CD14-positive monocyte (primary cell): ENCODE measurements around the gene ZNF32. TPM values are rescaled to one million over a fixed set of nuclear protein-coding genes. Genes with fewer than 3 reads are reported as not detected.

ENCODE experiments used
- DNase-seq, 3 donors: peaks; one replicate each; pipeline ENCODE4 v3.0.0-alpha.2; 2011 to 2022
- H2AFZ ChIP-seq: 2 replicates; pipeline ENCODE4 v1.6.0; 2012; ENCODE audit warnings: mild to moderate bottlenecking, low read depth, low read length, inconsistent platforms; ENCODE audit not compliant: insufficient read depth, poor library complexity, severe bottlenecking
- H3K27ac ChIP-seq, 2 donors: 1 replicate in 1 of 2; 2 replicates in 1 of 2; pipeline ENCODE4 v1.5.1; 2012 to 2013; ENCODE audit warnings: low read length in 2 of 2, control low read depth in 1 of 2, inconsistent platforms in 1 of 2, low read depth in 1 of 2, mild to moderate bottlenecking in 1 of 2
- H3K27me3 ChIP-seq, 2 donors: one replicate each; pipeline versions ENCODE4 v1.6.0 to v1.6.1; 2011 to 2013; ENCODE audit warnings: low read length in 2 of 2; ENCODE audit not compliant: control insufficient read depth in 2 of 2, insufficient read depth in 2 of 2
- H3K36me3 ChIP-seq, 2 donors: replicated peaks in 1 of 2; 1 replicate in 1 of 2; 2 replicates in 1 of 2; pipeline versions ENCODE4 v1.5.1 to v1.6.1; 2012 to 2013; ENCODE audit warnings: low read length in 2 of 2, control low read depth in 1 of 2, inconsistent platforms in 1 of 2, mild to moderate bottlenecking in 1 of 2; ENCODE audit not compliant: insufficient read depth in 2 of 2, control insufficient read depth in 1 of 2
- H3K4me1 ChIP-seq, 2 donors: 1 replicate in 1 of 2; 2 replicates in 1 of 2; pipeline versions ENCODE4 v1.5.1 to v1.6.1; 2012 to 2013; ENCODE audit warnings: low read length in 2 of 2, control low read depth in 1 of 2, inconsistent platforms in 1 of 2, mild to moderate bottlenecking in 1 of 2, moderate library complexity in 1 of 2; ENCODE audit not compliant: insufficient read depth in 2 of 2, control insufficient read depth in 1 of 2
- H3K4me2 ChIP-seq: replicated peaks from 2 replicates; pipeline ENCODE3; 2012; ENCODE audit warnings: low read length, moderate library complexity, mild to moderate bottlenecking; ENCODE audit not compliant: poor library complexity, severe bottlenecking; ENCODE audit errors: extremely low read depth
- H3K4me3 ChIP-seq, 3 experiments: fragments of 200-600 bp in 1 of 3; sonication (generic) in 1 of 3; replicated peaks in 1 of 3; 1 replicate in 2 of 3; 2 replicates in 1 of 3; pipeline ENCODE4 v1.5.1; 2011 to 2013; ENCODE audit warnings: low read length in 3 of 3, mild to moderate bottlenecking in 3 of 3, control low read depth in 2 of 3, low read depth in 2 of 3, inconsistent platforms in 1 of 3, moderate library complexity in 1 of 3
- H3K79me2 ChIP-seq: 2 replicates; pipeline ENCODE4 v1.6.0; 2012; ENCODE audit warnings: mild to moderate bottlenecking, control low read depth, inconsistent platforms, low read length, moderate library complexity; ENCODE audit not compliant: insufficient read depth
- H3K9ac ChIP-seq: 2 replicates; pipeline ENCODE4 v1.6.0; 2017; ENCODE audit warnings: low read length, mild to moderate bottlenecking; ENCODE audit not compliant: insufficient read depth, poor library complexity, severe bottlenecking
- H3K9me3 ChIP-seq, 2 donors: replicated peaks in 1 of 2; 1 replicate in 1 of 2; 2 replicates in 1 of 2; pipeline versions ENCODE4 v1.5.1 to v1.6.1; 2012 to 2013; ENCODE audit warnings: low read length in 2 of 2, control low read depth in 1 of 2; ENCODE audit not compliant: control insufficient read depth in 1 of 2, insufficient read depth in 1 of 2
- H4K20me1 ChIP-seq: 2 replicates; pipeline ENCODE4 v1.6.0; 2012; ENCODE audit warnings: mild to moderate bottlenecking, low read length, control low read depth, moderate library complexity; ENCODE audit not compliant: insufficient read depth
- H3K27ac Mint-ChIP-seq, 7 donors: one replicate each; pipeline ENCODE4 v1.8.0; 2020; ENCODE audit warnings: mild to moderate bottlenecking in 7 of 7, mixed read lengths in 7 of 7, moderate library complexity in 6 of 7, inconsistent platforms in 2 of 7
- H3K27me3 Mint-ChIP-seq, 3 donors: one replicate each; pipeline ENCODE4 v1.8.0; 2021 to 2022; ENCODE audit warnings: low read depth in 3 of 3, mild to moderate bottlenecking in 3 of 3, mixed read lengths in 3 of 3, moderate library complexity in 3 of 3, inconsistent platforms in 1 of 3
- H3K36me3 Mint-ChIP-seq, 2 donors: one replicate each; pipeline ENCODE4 v1.8.0; 2020; ENCODE audit warnings: mixed read lengths in 2 of 2, inconsistent platforms in 1 of 2, mild to moderate bottlenecking in 1 of 2
- H3K4me1 Mint-ChIP-seq: one replicate; pipeline ENCODE4 v1.8.0; 2020; ENCODE audit warnings: mild to moderate bottlenecking, mixed read lengths
- H3K4me3 Mint-ChIP-seq, 2 donors: one replicate each; pipeline ENCODE4 v1.8.0; 2020; ENCODE audit warnings: mild to moderate bottlenecking in 2 of 2, mixed read lengths in 2 of 2, moderate library complexity in 1 of 2
- H3K9me3 Mint-ChIP-seq, 7 donors: one replicate each; pipeline ENCODE4 v1.8.0; 2020 to 2022; ENCODE audit warnings: mixed read lengths in 7 of 7, mild to moderate bottlenecking in 6 of 7, moderate library complexity in 6 of 7, inconsistent platforms in 2 of 7
- WGBS: methylation state at CpG from one replicate; pipeline ENCODE4 v1.1.5; 2013; ENCODE audit warnings: missing lambda C conversion rate; ENCODE audit not compliant: insufficient coverage; 5-methylcytosine and 5-hydroxymethylcytosine counted together
- intact Hi-C, 2 donors: fragments of 100-400 bp; cut with micrococcal nuclease; formaldehyde crosslinking; loops; one replicate each; pipeline versions ENCODE4 v1.15.0 to v1.15.1; 2023
- polyA plus RNA-seq, 3 donors: library from polyadenylated mRNA; depleted of rRNA in 1 of 3; unstranded in 2 of 3; stranded (reverse) in 1 of 3; fragments of 300-500 nt in 2 of 3; fragments of >200 nt in 1 of 3; fragmentation: Illumina TruSeq in 2 of 3; gene quantifications; 1 replicate in 2 of 3; 2 replicates in 1 of 3; pipeline ENCODE4 v1.2.3, GENCODE V29; 2012 to 2021
- TF ChIP-seq, protein P1 (sequence below): fragments of 200-600 bp; IDR thresholded peaks from one replicate; pipeline ENCODE4 v1.8.0; 2022; ENCODE audit warnings: antibody characterized with exemption, mild to moderate bottlenecking

ZNF32 gene
- polyA plus RNA-seq, 3 donors = 16.7 to 33.6 (median 33.0) TPM

DNA sequence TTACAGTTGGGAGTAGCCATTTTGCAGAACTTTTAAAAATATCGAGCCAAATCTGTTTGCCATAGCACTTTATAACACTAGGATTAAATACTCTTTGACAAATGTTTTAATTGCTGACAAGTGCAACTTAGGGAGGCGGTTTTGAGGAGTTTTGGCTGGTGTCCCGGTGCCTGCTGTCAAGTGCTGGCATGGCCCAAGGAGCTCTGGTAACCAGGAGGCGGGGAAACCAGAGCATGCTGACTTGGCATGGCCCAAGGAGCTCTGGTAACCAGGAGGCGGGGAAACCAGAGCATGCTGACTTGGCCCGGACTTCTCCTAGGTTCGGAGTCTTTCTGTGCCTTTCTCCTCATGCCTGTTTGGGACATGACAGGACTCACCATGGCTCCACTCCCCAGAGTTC lies 30.8 kb upstream of the ZNF32 start:
- Histone ChIP-seq H3K27me3 (no peaks in the 10 kb centered on the region), H4K20me1 (no peaks in the 10 kb centered on the region), H3K4me3 (no peak overlapping the region), H3K4me2 (no peak overlapping the region), H2AFZ (no peak overlapping the region), H3K9ac (no peak overlapping the region), H3K4me1 (no peaks in the 10 kb centered on the region), H3K27ac (no peak overlapping the region), H3K9me3 (no peaks in the 10 kb centered on the region), H3K79me2 (no peaks in the 10 kb centered on the region), H3K36me3 (no peaks in the 10 kb centered on the region)
- no peak overlapping the region for H3K4me3 Mint-ChIP-seq
- H3K27ac Mint-ChIP-seq = no peak overlapping the region
- H3K4me1 Mint-ChIP-seq = no peaks in the 10 kb centered on the region
- no peaks in the 10 kb centered on the region for H3K36me3 Mint-ChIP-seq
- H3K27me3 Mint-ChIP-seq = peaks cover 7 to 11% (median 8%) of the 10 kb centered on the region in 3 donors
- intact Hi-C loops = loop anchor here in 1 of 2 donors (5.0 kb wide), 1 partner anchor 1178 kb away; no protein-coding TSS in a partner anchor
- 87% methylated on average over 4 of the region's 7 CpGs for WGBS
- TF ChIP-seq, protein P1, sequence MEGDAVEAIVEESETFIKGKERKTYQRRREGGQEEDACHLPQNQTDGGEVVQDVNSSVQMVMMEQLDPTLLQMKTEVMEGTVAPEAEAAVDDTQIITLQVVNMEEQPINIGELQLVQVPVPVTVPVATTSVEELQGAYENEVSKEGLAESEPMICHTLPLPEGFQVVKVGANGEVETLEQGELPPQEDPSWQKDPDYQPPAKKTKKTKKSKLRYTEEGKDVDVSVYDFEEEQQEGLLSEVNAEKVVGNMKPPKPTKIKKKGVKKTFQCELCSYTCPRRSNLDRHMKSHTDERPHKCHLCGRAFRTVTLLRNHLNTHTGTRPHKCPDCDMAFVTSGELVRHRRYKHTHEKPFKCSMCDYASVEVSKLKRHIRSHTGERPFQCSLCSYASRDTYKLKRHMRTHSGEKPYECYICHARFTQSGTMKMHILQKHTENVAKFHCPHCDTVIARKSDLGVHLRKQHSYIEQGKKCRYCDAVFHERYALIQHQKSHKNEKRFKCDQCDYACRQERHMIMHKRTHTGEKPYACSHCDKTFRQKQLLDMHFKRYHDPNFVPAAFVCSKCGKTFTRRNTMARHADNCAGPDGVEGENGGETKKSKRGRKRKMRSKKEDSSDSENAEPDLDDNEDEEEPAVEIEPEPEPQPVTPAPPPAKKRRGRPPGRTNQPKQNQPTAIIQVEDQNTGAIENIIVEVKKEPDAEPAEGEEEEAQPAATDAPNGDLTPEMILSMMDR = no peak
- DNase-seq = no peak
- peaks cover 0 to 2% (median 1%) of the 10 kb centered on the region in 7 donors for H3K9me3 Mint-ChIP-seq

DNA sequence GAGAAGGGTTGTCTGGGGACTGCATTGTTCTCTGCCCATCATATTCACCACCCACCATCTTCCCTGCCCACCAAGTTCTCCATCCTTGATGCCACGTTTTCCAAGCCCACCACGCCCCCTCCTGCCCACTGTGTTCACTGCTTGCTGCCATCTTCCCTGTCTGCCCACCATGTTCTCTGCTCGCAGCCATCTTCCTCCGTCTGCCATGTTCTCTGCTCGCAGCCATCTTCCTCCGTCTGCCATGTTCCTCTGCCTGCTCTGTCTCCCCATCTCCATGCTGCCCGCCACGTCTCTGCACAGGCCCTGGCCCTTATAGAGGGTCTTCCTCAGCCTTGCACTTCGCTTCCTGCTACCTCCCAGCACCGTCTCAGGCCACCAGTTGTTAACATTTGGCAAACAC lies 30.0 kb upstream of the ZNF32 start:
- Histone ChIP-seq H3K79me2 (no peaks in the 10 kb centered on the region), H3K27me3 (no peaks in the 10 kb centered on the region), H3K9ac (no peak overlapping the region), H3K9me3 (no peaks in the 10 kb centered on the region), H3K27ac (no peak overlapping the region), H3K4me1 (no peaks in the 10 kb centered on the region), H4K20me1 (no peaks in the 10 kb centered on the region), H2AFZ (no peak overlapping the region), H3K4me3 (no peak overlapping the region), H3K4me2 (no peak overlapping the region), H3K36me3 (no peaks in the 10 kb centered on the region)
- peaks cover 0 to 1% (median 0%) of the 10 kb centered on the region in 7 donors for H3K9me3 Mint-ChIP-seq
- H3K4me3 Mint-ChIP-seq = peak overlapping the region in 1 of 2 donors; percentile 14
- intact Hi-C loops = loop anchor here in 1 of 2 donors (5.0 kb wide), 1 partner anchor 1179 kb away; no protein-coding TSS in a partner anchor
- peaks cover 8 to 10% (median 9%) of the 10 kb centered on the region in 3 donors for H3K27me3 Mint-ChIP-seq
- TF ChIP-seq, protein P1 = no peak
- H3K4me1 Mint-ChIP-seq = no peaks in the 10 kb centered on the region
- H3K27ac Mint-ChIP-seq = no peak overlapping the region
- 94% methylated on average over 10 of the region's 10 CpGs for WGBS
- DNase-seq = no peak
- H3K36me3 Mint-ChIP-seq = no peaks in the 10 kb centered on the region
